ENCODE data around the gene VWA8. TPM values are rescaled to one million over a fixed set of nuclear protein-coding genes. Genes with fewer than 3 reads are reported as not detected.

VWA8 gene
- total and polyA plus RNA-seq, 4 donors: 4.7 to 26.3 (median 11.9) TPM

- Histone ChIP-seq H3K9me3 (ENCODE audit: control insufficient read depth in 4 of 4, insufficient read depth in 3 of 4, low read length in 3 of 4) (no peaks in the 10 kb centered on the region), H3K9ac (ENCODE audit: insufficient read depth in 1 of 2, low read length in 2 of 2) (no peak overlapping the region), H3K27me3 (ENCODE audit: control insufficient read depth in 3 of 3, insufficient read depth in 3 of 3, low read length in 2 of 3) (no peaks in the 10 kb centered on the region), H3K27ac (ENCODE audit: low read depth in 1 of 2, low read length in 1 of 2) (no peak overlapping the region), H3K4me1 (ENCODE audit: control insufficient read depth in 5 of 5, insufficient read depth in 5 of 5, low read length in 5 of 5) (peaks cover 0 to 11% (median 8%) of the 10 kb centered on the region in 5 donors), H3K36me3 (ENCODE audit: control insufficient read depth in 4 of 4, insufficient read depth in 4 of 4, low read length in 4 of 4) (peaks cover 0 to 8% (median 0%) of the 10 kb centered on the region in 4 donors), H3K4me3 (no peak overlapping the region)
- no peak for TF ChIP-seq CTCF (IDR thresholded peaks at IDR 0.05; ENCODE audit: control extremely low read depth, extremely low read depth)
- ATAC-seq (ENCODE audit: insufficient read depth, low FRiP score) (no peak), DNase-seq (no peak)
- WGBS, 2 donors: 90 to 91% methylated on average over 3 of the region's 3 CpGs
Measured at GRCh38 chr13:41590643-41591042, 370.3 kb downstream of the VWA8 start.

- Histone ChIP-seq H3K9me3 (ENCODE audit: control insufficient read depth in 4 of 4, insufficient read depth in 3 of 4, low read length in 3 of 4) (no peaks in the 10 kb centered on the region), H3K36me3 (ENCODE audit: control insufficient read depth in 4 of 4, insufficient read depth in 4 of 4, low read length in 4 of 4) (peaks cover 0 to 8% (median 0%) of the 10 kb centered on the region in 4 donors), H3K4me1 (ENCODE audit: control insufficient read depth in 5 of 5, insufficient read depth in 5 of 5, low read length in 5 of 5) (peaks cover 0 to 6% (median 3%) of the 10 kb centered on the region in 5 donors), H3K27me3 (ENCODE audit: control insufficient read depth in 3 of 3, insufficient read depth in 3 of 3, low read length in 2 of 3) (no peaks in the 10 kb centered on the region), H3K9ac (ENCODE audit: insufficient read depth in 1 of 2, low read length in 2 of 2) (no peak overlapping the region), H3K4me3 (no peak overlapping the region), H3K27ac (ENCODE audit: low read depth in 1 of 2, low read length in 1 of 2) (no peak overlapping the region)
- DNase-seq (no peak), ATAC-seq (ENCODE audit: insufficient read depth, low FRiP score) (no peak)
- no peak for TF ChIP-seq CTCF (IDR thresholded peaks at IDR 0.05; ENCODE audit: control extremely low read depth, extremely low read depth)
Measured at GRCh38 chr13:41590122-41590521, 370.8 kb downstream of the VWA8 start.

GRCh38 chr13:41589434-41589833 lies 371.5 kb downstream of the VWA8 start:
- no peak for ATAC-seq (ENCODE audit: insufficient read depth, low FRiP score)
- no peak overlapping the region for H3K27ac ChIP-seq (ENCODE audit: low read depth in 1 of 2, low read length in 1 of 2)
- 97 to 98% methylated on average over 3 of the region's 3 CpGs for WGBS, 2 donors
- DNase-seq: no peak
- H3K9ac ChIP-seq (ENCODE audit: insufficient read depth in 1 of 2, low read length in 2 of 2): no peak overlapping the region
- peaks cover 0 to 8% (median 0%) of the 10 kb centered on the region in 4 donors for H3K36me3 ChIP-seq (ENCODE audit: control insufficient read depth in 4 of 4, insufficient read depth in 4 of 4, low read length in 4 of 4)
- no peaks in the 10 kb centered on the region for H3K27me3 ChIP-seq (ENCODE audit: control insufficient read depth in 3 of 3, insufficient read depth in 3 of 3, low read length in 2 of 3)
- TF ChIP-seq CTCF (IDR thresholded peaks at IDR 0.05; ENCODE audit: control extremely low read depth, extremely low read depth): no peak
- no peaks in the 10 kb centered on the region for H3K4me1 ChIP-seq (ENCODE audit: control insufficient read depth in 5 of 5, insufficient read depth in 5 of 5, low read length in 5 of 5)
- no peak overlapping the region for H3K4me3 ChIP-seq
- H3K9me3 ChIP-seq (ENCODE audit: control insufficient read depth in 4 of 4, insufficient read depth in 3 of 4, low read length in 3 of 4): no peaks in the 10 kb centered on the region

- no peak for ATAC-seq (ENCODE audit: insufficient read depth, low FRiP score)
- WGBS, 2 donors: 63 to 73% methylated on average over 2 of the region's 2 CpGs
Measured at GRCh38 chr13:41588899-41589298, 372.0 kb downstream of the VWA8 start.

More at GRCh38 chr13:41588899-41589298, 372.0 kb downstream of the VWA8 start:
- H3K4me3 ChIP-seq: no peak overlapping the region
- peaks cover 0 to 8% (median 1%) of the 10 kb centered on the region in 4 donors for H3K36me3 ChIP-seq (ENCODE audit: control insufficient read depth in 4 of 4, insufficient read depth in 4 of 4, low read length in 4 of 4)
- DNase-seq: no peak
- no peaks in the 10 kb centered on the region for H3K4me1 ChIP-seq (ENCODE audit: control insufficient read depth in 5 of 5, insufficient read depth in 5 of 5, low read length in 5 of 5)
- no peak for TF ChIP-seq CTCF (IDR thresholded peaks at IDR 0.05; ENCODE audit: control extremely low read depth, extremely low read depth)
- H3K27me3 ChIP-seq (ENCODE audit: control insufficient read depth in 3 of 3, insufficient read depth in 3 of 3, low read length in 2 of 3): no peaks in the 10 kb centered on the region
- no peak overlapping the region for H3K9ac ChIP-seq (ENCODE audit: insufficient read depth in 1 of 2, low read length in 2 of 2)
- H3K9me3 ChIP-seq (ENCODE audit: control insufficient read depth in 4 of 4, insufficient read depth in 3 of 4, low read length in 3 of 4): no peaks in the 10 kb centered on the region
- H3K27ac ChIP-seq (ENCODE audit: low read depth in 1 of 2, low read length in 1 of 2): no peak overlapping the region

Measured in lung (tissue), 12 donors.